Endothelial cell of umbilical vein (primary cell): ENCODE data around the gene BIN2. TPM values are rescaled to one million over a fixed set of nuclear protein-coding genes. Genes with fewer than 3 reads are reported as not detected.
"Not testable (repeated sequence)": the region's sequence is repeated elsewhere in the genome, so short reads cannot be mapped to it uniquely, and the experiment has no call there.

ENCODE experiments used
- BruUV-seq: library from RNA; stranded (reverse); fragments of 400-500 nt; replicated peaks from 2 replicates; lab custom pipeline; 2021; lab: Mats Ljungman, UMichigan
- CTCF ChIA-PET: fragments of 300-600, 350-600 bp; sonication (Branson Sonifier 250); formaldehyde crosslinking; loops from one replicate; lab custom pipeline; 2021; ENCODE audit warnings: antibody characterized with exemption, inconsistent platforms; lab: Charles Lee
- POLR2A ChIA-PET: fragments of 300-600, 350-600 bp; sonication (Branson Sonifier 250); formaldehyde crosslinking; loops from one replicate; lab custom pipeline; 2021; ENCODE audit warnings: antibody characterized with exemption, inconsistent platforms; lab: Charles Lee
- DNase-seq: peaks from one replicate; pipeline ENCODE4 v3.0.0-alpha.2; 2011; ENCODE audit warnings: low read depth, low spot score
- FAIRE-seq: peaks from 2 replicates; lab custom pipeline; 2011; peaks lifted over from hg19 to GRCh38; lab: Jason Lieb, UNC
- H2AFZ ChIP-seq: 2 replicates; pipeline ENCODE4 v1.6.0; 2012; ENCODE audit warnings: low read depth, low read length, control low read depth, inconsistent platforms
- H3K27ac ChIP-seq: 2 replicates; pipeline ENCODE4 v1.5.1; 2011; ENCODE audit warnings: low read depth, mild to moderate bottlenecking, control low read depth, low read length, moderate library complexity; ENCODE audit not compliant: insufficient read depth
- H3K27me3 ChIP-seq, 2 experiments: 2 replicates each; pipeline versions ENCODE4 v1.6.0 to v1.6.1; 2011; ENCODE audit warnings: low read length in 2 of 2, mixed read lengths in 1 of 2; ENCODE audit not compliant: control insufficient read depth in 2 of 2, insufficient read depth in 2 of 2
- H3K36me3 ChIP-seq, 2 experiments: 2 replicates in 1 of 2; 3 replicates in 1 of 2; pipeline ENCODE4 v1.5.1; 2011; ENCODE audit warnings: low read length in 2 of 2, mild to moderate bottlenecking in 1 of 2, moderate library complexity in 1 of 2; ENCODE audit not compliant: control insufficient read depth in 2 of 2, insufficient read depth in 2 of 2; ENCODE audit errors: extremely low read depth in 1 of 2
- H3K4me1 ChIP-seq: 3 replicates; pipeline ENCODE4 v1.5.1; 2011; ENCODE audit warnings: mild to moderate bottlenecking, low read length; ENCODE audit not compliant: control insufficient read depth, insufficient read depth; ENCODE audit errors: extremely low read depth
- H3K4me2 ChIP-seq: 2 replicates; pipeline ENCODE4 v1.6.1; 2011; ENCODE audit warnings: low read length, control low read depth, mixed read lengths; ENCODE audit not compliant: insufficient read depth
- H3K4me3 ChIP-seq, 3 experiments: fragments of 200-600 bp in 1 of 3; sonication (generic), shearing (Covaris generic) in 1 of 3; replicated peaks in 1 of 3; 2 replicates each; pipeline ENCODE4 v1.5.1; 2011 to 2016; ENCODE audit warnings: control low read depth in 3 of 3, low read length in 3 of 3, mild to moderate bottlenecking in 2 of 3, inconsistent platforms in 1 of 3, low read depth in 1 of 3, moderate library complexity in 1 of 3; ENCODE audit not compliant: insufficient read depth in 1 of 3
- H3K79me2 ChIP-seq: 2 replicates; pipeline ENCODE4 v1.6.0; 2012; ENCODE audit warnings: low read length, inconsistent platforms; ENCODE audit not compliant: control insufficient read depth, insufficient read depth
- H3K9ac ChIP-seq: replicated peaks from 2 replicates; pipeline ENCODE3; 2011; ENCODE audit warnings: low read length, control low read depth; ENCODE audit not compliant: insufficient read depth; ENCODE audit errors: extremely low read depth
- H3K9me1 ChIP-seq: replicated peaks from 3 replicates; pipeline ENCODE4 v1.6.0; 2011; ENCODE audit warnings: mild to moderate bottlenecking, low read length; ENCODE audit not compliant: control insufficient read depth, insufficient read depth; ENCODE audit errors: extremely low read depth
- H3K9me3 ChIP-seq: replicated peaks from 2 replicates; pipeline ENCODE4 v1.5.1; 2012; ENCODE audit warnings: low read length, inconsistent platforms; ENCODE audit not compliant: control insufficient read depth, insufficient read depth
- H4K20me1 ChIP-seq: replicated peaks from 2 replicates; pipeline ENCODE3; 2011; ENCODE audit warnings: mild to moderate bottlenecking, low read length; ENCODE audit not compliant: control insufficient read depth, insufficient read depth; ENCODE audit errors: extremely low read depth
- EZH2 ChIP-seq: IDR thresholded peaks from 2 replicates; pipeline ENCODE4 v1.6.1; 2012; ENCODE audit warnings: borderline replicate concordance, low read depth, mild to moderate bottlenecking, moderate library complexity, low read length, inconsistent platforms; ENCODE audit not compliant: severe bottlenecking
- JUN ChIP-seq: IDR thresholded peaks from 2 replicates; pipeline ENCODE4 v1.6.1; 2011; ENCODE audit warnings: borderline replicate concordance, low read depth; ENCODE audit not compliant: insufficient read length, insufficient read depth
- MAX ChIP-seq: IDR thresholded peaks from 2 replicates; pipeline ENCODE4 v1.6.1; 2011; ENCODE audit not compliant: insufficient read depth, insufficient read length
- POLR2AphosphoS5 ChIP-seq: IDR thresholded peaks from 2 replicates; pipeline ENCODE4 v1.6.1; 2012; ENCODE audit warnings: low read depth, mild to moderate bottlenecking, control low read depth, low read length, moderate library complexity; ENCODE audit not compliant: insufficient read depth
- dilution Hi-C: fragments of 300-500 bp; cut with MboI; formaldehyde crosslinking; loops from one replicate; pipeline ENCODE4 v1.15.0; 2019; ENCODE audit warnings: low sequenced_read_pairs; ENCODE audit not compliant: extremely low pct_ligation_motif_present
- intact Hi-C: fragments of 100-400 bp; cut with micrococcal nuclease; formaldehyde crosslinking; loops from one replicate; pipeline ENCODE4 v1.10.0; 2022
- polyA plus RNA-seq, 4 experiments: library from polyadenylated mRNA; depleted of rRNA in 3 of 4; stranded (reverse) in 3 of 4; unstranded in 1 of 4; fragments of >200 nt; gene quantifications; 2 replicates each; pipeline versions ENCODE4 v1.2.1 to v1.2.3, GENCODE V29; 2011 to 2012; ENCODE audit warnings: missing spikeins in 1 of 4
- total RNA-seq: library from RNA; stranded (reverse); gene quantifications from 2 replicates; pipeline ENCODE4 v1.2.3, GENCODE V29; 2021

BIN2 gene
- total and polyA plus RNA-seq, 2 donors (not counting 3 experiments of a cell fraction or from before 2014, with no cell fraction given) = not detected

- dilution Hi-C loops, intact Hi-C loops, CTCF ChIA-PET: not testable (repeated sequence)
These were observed 23.2 kb downstream of the BIN2 start for GRCh38 chr12:51300768-51301167.

GRCh38 chr12:51295651-51296050 lies 28.3 kb downstream of the BIN2 start:
- Histone ChIP-seq H4K20me1 (no peaks in the 10 kb centered on the region), H3K36me3 (no peaks in the 10 kb centered on the region), H3K9ac (no peak overlapping the region), H3K4me3 (no peak overlapping the region), H3K9me3 (no peaks in the 10 kb centered on the region), H3K4me2 (no peak overlapping the region), H2AFZ (no peak overlapping the region), H3K27me3 (peaks cover 0 to 1% of the 10 kb centered on the region in 2 experiments), H3K4me1 (no peaks in the 10 kb centered on the region), H3K79me2 (no peaks in the 10 kb centered on the region), H3K9me1 (no peaks in the 10 kb centered on the region), H3K27ac (no peak overlapping the region)
- dilution Hi-C loops = no loop called here
- POLR2A ChIA-PET = no interaction called here
- CTCF ChIA-PET = interaction anchor here (1.5 kb wide), 1 partner anchor 45 kb away, joined by 4 read pairs; no protein-coding TSS in a partner anchor
- FAIRE-seq (no peak), DNase-seq (no peak)
- TF ChIP-seq EZH2 (no peak), POLR2AphosphoS5 (no peak), JUN (no peak), MAX (no peak)
- intact Hi-C loops = no loop called here
- no TSS peak for BruUV-seq

More at GRCh38 chr12:51300768-51301167, 23.2 kb downstream of the BIN2 start:
- H3K36me3 ChIP-seq, H4K20me1 ChIP-seq, H3K9ac ChIP-seq, H3K9me3 ChIP-seq, H3K4me2 ChIP-seq, H3K4me1 ChIP-seq, H3K27ac ChIP-seq, H3K9me1 ChIP-seq, H3K79me2 ChIP-seq, H2AFZ ChIP-seq, BruUV-seq, FAIRE-seq, H3K27me3 ChIP-seq, POLR2A ChIA-PET, H3K4me3 ChIP-seq, DNase-seq: not testable (repeated sequence)

GRCh38 chr12:51294097-51294496 lies 29.9 kb downstream of the BIN2 start:
- BruUV-seq, H4K20me1 ChIP-seq, H3K9me1 ChIP-seq, FAIRE-seq, H3K36me3 ChIP-seq, intact Hi-C loops, H2AFZ ChIP-seq, H3K9ac ChIP-seq, H3K9me3 ChIP-seq, H3K4me3 ChIP-seq, H3K4me2 ChIP-seq, H3K4me1 ChIP-seq, H3K27me3 ChIP-seq, dilution Hi-C loops, H3K79me2 ChIP-seq, DNase-seq, H3K27ac ChIP-seq: not testable (repeated sequence)
- POLR2A ChIA-PET = interaction anchor here (0.7 kb wide), 1 partner anchor 234 kb away, joined by 7 read pairs; no protein-coding TSS in a partner anchor
- CTCF ChIA-PET = interaction anchor here (1.2 to 1.3 kb wide), 2 partner anchors 41 to 47 kb away, joined by 3 to 5 read pairs; no protein-coding TSS in a partner anchor
